ENCODE data around the gene TM9SF1. TPM values are rescaled to one million over a fixed set of nuclear protein-coding genes. Genes with fewer than 3 reads are reported as not detected.

The TM9SF1 gene
- total and polyA plus RNA-seq, 2 of the 13 experiments (the other 11 are each of a cell fraction or from before 2014, with no cell fraction given): 83.2 to 110 TPM

GRCh38 chr14:24232121-24232644 lies 36.9 kb upstream of the TM9SF1 start, which contains the start of gene NEDD8 (continued):
- TF ChIP-seq ZNF318 (CRISPR knock-in tag; IDR thresholded peaks at IDR 0.05): no peak; the same call in 1 of the 2 replicates
- no peak; the same call in 1 of the 2 replicates for TF ChIP-seq BRCA1 (CRISPR knock-in tag; IDR thresholded peaks at IDR 0.05)
- peak; percentile 75 for TF ChIP-seq HOMEZ (CRISPR knock-in tag; IDR thresholded peaks at IDR 0.05; ENCODE audit: low read depth)
- TF ChIP-seq RBFOX2 (IDR thresholded peaks at IDR 0.05; ENCODE audit: low read depth, low read length): peak; percentile 81
- peak; percentile 84 for TF ChIP-seq AGO1 (IDR thresholded peaks at IDR 0.05; ENCODE audit: low read depth, low read length, poor library complexity, severe bottlenecking)
- peak; percentile 98 for TF ChIP-seq GABPB1 (CRISPR knock-in tag; IDR thresholded peaks at IDR 0.05)
- peak; percentile 92 for TF ChIP-seq CREB1 (IDR thresholded peaks at IDR 0.05)
- TF ChIP-seq CREB1 (CRISPR knock-in tag; IDR thresholded peaks at IDR 0.05): no peak
- TF ChIP-seq SRSF1 (optimal IDR thresholded peaks at IDR 0.05; ENCODE audit: low read depth, low read length): peak; percentile 96
- no peak; the same call in 1 of the 2 replicates for TF ChIP-seq ZNF619 (CRISPR knock-in tag; IDR thresholded peaks at IDR 0.05)
- peak; percentile 73 for TF ChIP-seq HMG20B (CRISPR knock-in tag; conservative IDR thresholded peaks at IDR 0.05)
- TF ChIP-seq ASH2L (IDR thresholded peaks at IDR 0.05; ENCODE audit: insufficient read length, low read depth, low read length): no peak
- no peak; the same call in 1 of the 2 replicates for TF ChIP-seq THRA (CRISPR knock-in tag; IDR thresholded peaks at IDR 0.05; ENCODE audit: borderline replicate concordance)
- TF ChIP-seq SMARCC2 (IDR thresholded peaks at IDR 0.05): no peak
- TF ChIP-seq ZNF230 (CRISPR knock-in tag; IDR thresholded peaks at IDR 0.05): no peak
- peak; percentile 93 for TF ChIP-seq ZNF547 (CRISPR knock-in tag; IDR thresholded peaks at IDR 0.05)
- no peak for TF ChIP-seq NFKBIZ (CRISPR knock-in tag; IDR thresholded peaks at IDR 0.05)
